A549 (cell line): Measurements from ENCODE around the gene H6PD. TPM values are rescaled to one million over a fixed set of nuclear protein-coding genes. Genes with fewer than 3 reads are reported as not detected.
A peak's percentile ranks its signal among the peaks of the same experiment; 100 is the strongest.

ENCODE experiments used
- ATAC-seq, 2 experiments: fragments of 200-7000 bp in 1 of 2; fragments of >200 bp in 1 of 2; cut with Nextera tagmentation in 1 of 2; cut with Tn5 transposase in 1 of 2; 3 replicates each; pipeline versions ENCODE4 v1.8.0 to v1.9.1; 2018 to 2020; ENCODE audit warnings: mild to moderate bottlenecking in 1 of 2, moderate library complexity in 1 of 2
- CTCF ChIA-PET: fragments of 300-600 bp; sonication (Branson Sonifier 250); formaldehyde crosslinking; extraction: SDS; loops from one replicate; lab custom pipeline; 2021; ENCODE audit warnings: antibody characterized with exemption, inconsistent platforms; lab: Yijun Ruan, JAX
- POLR2A ChIA-PET: fragments of 350-600 bp; formaldehyde crosslinking; extraction: SDS; loops from one replicate; lab custom pipeline; 2021; ENCODE audit warnings: antibody characterized with exemption, inconsistent platforms; lab: Yijun Ruan, JAX
- DNase-seq, 2 experiments: peaks; one replicate each; pipeline versions ENCODE4 v3.0.0 to v3.0.0-alpha.2; 2011 to 2016; ENCODE audit warnings: low read depth in 1 of 2, low spot score in 1 of 2
- FAIRE-seq: peaks from 2 replicates; lab custom pipeline; 2011; peaks lifted over from hg19 to GRCh38; lab: Jason Lieb, UNC
- H3K27ac ChIP-seq, 2 experiments: fragments of >200 bp; sonication (Bioruptor Twin); formaldehyde crosslinking; 3 replicates each; pipeline ENCODE4 v1.5.1; 2016 to 2017
- H3K4me1 ChIP-seq: fragments of >200 bp; sonication (Bioruptor Twin); formaldehyde crosslinking; 3 replicates; pipeline ENCODE4 v1.6.1; 2016
- H3K4me2 ChIP-seq: fragments of >200 bp; sonication (Bioruptor Twin); formaldehyde crosslinking; 3 replicates; pipeline ENCODE4 v1.6.1; 2016
- H3K4me3 ChIP-seq: fragments of >200 bp; sonication (Bioruptor Twin); formaldehyde crosslinking; 3 replicates; pipeline ENCODE4 v1.5.1; 2016
- H3K9me3 ChIP-seq: fragments of >200 bp; sonication (Bioruptor Twin); formaldehyde crosslinking; 3 replicates; pipeline ENCODE4 v1.6.1; 2016
- CBX8 ChIP-seq: fragments of 200-600 bp; sonication (generic); IDR thresholded peaks from 2 replicates; pipeline ENCODE4 v1.6.1; 2016
- EHF ChIP-seq: fragments of 250-450 bp; sonication (Bioruptor Pico); IDR thresholded peaks from 2 replicates; pipeline ENCODE4 v1.5.0; 2020; ENCODE audit warnings: mild to moderate bottlenecking
- EHMT2 ChIP-seq: fragments of 200-600 bp; sonication (generic); IDR thresholded peaks from 2 replicates; pipeline ENCODE4 v1.6.1; 2016; ENCODE audit warnings: antibody characterized with exemption, low read depth, mild to moderate bottlenecking, moderate library complexity
- EP300 ChIP-seq, 2 experiments: fragments of >200 bp; sonication (Bioruptor Twin); formaldehyde crosslinking; IDR thresholded peaks; 2 replicates in 1 of 2; 3 replicates in 1 of 2; pipeline ENCODE4 v1.6.1; 2016 to 2017
- FOSL2 ChIP-seq, 2 experiments: fragments of 450-650 bp in 1 of 2; fragments of >200 bp in 1 of 2; sonication (Bioruptor Twin) in 1 of 2; formaldehyde crosslinking; IDR thresholded peaks; 2 replicates each; pipeline versions ENCODE4 v1.5.0 to v1.6.1; 2016 to 2020; ENCODE audit warnings: mild to moderate bottlenecking in 1 of 2, moderate library complexity in 1 of 2
- FOXS1 ChIP-seq: fragments of 250-450 bp; sonication (Bioruptor Pico); IDR thresholded peaks from 2 replicates; pipeline ENCODE4 v1.5.0; 2020; ENCODE audit warnings: mild to moderate bottlenecking, moderate library complexity
- GATA3 ChIP-seq: IDR thresholded peaks from 2 replicates; pipeline ENCODE4 v1.6.1; 2012; ENCODE audit warnings: borderline replicate concordance
- HEYL ChIP-seq: fragments of 250-450 bp; sonication (Bioruptor Pico); IDR thresholded peaks from 2 replicates; pipeline ENCODE4 v1.8.0; 2021; ENCODE audit warnings: mild to moderate bottlenecking, moderate library complexity
- HOXB13 ChIP-seq: fragments of 250-450 bp; sonication (Bioruptor Pico); IDR thresholded peaks from 2 replicates; pipeline ENCODE4 v1.5.0; 2020; ENCODE audit warnings: low read depth, mild to moderate bottlenecking, moderate library complexity
- HOXB5 ChIP-seq: fragments of 250-450 bp; sonication (Bioruptor Pico); IDR thresholded peaks from 2 replicates; pipeline ENCODE4 v1.5.0; 2020; ENCODE audit warnings: mild to moderate bottlenecking, moderate library complexity
- JUN ChIP-seq, 2 experiments: fragments of >200 bp; sonication (Bioruptor Twin); formaldehyde crosslinking; IDR thresholded peaks; 2 replicates in 1 of 2; 3 replicates in 1 of 2; pipeline ENCODE4 v1.6.1; 2016 to 2017
- MAFK ChIP-seq: fragments of 450-650 bp; IDR thresholded peaks from 2 replicates; pipeline ENCODE4 v1.6.1; 2014; ENCODE audit not compliant: partially characterized antibody
- NFE2L2 ChIP-seq: fragments of 150-350 bp; conservative IDR thresholded peaks from 2 replicates; pipeline ENCODE4 v1.6.1; 2014; ENCODE audit warnings: low read length
- NPAS2 ChIP-seq: fragments of 250-450 bp; sonication (Bioruptor Pico); IDR thresholded peaks from 2 replicates; pipeline ENCODE4 v1.8.0; 2022; ENCODE audit warnings: mild to moderate bottlenecking, moderate library complexity, borderline replicate concordance
- PHF8 ChIP-seq: fragments of 200-600 bp; sonication (generic); IDR thresholded peaks from 2 replicates; pipeline ENCODE4 v1.6.1; 2016; ENCODE audit warnings: low read depth, mild to moderate bottlenecking, antibody characterized with exemption, moderate library complexity, borderline replicate concordance
- RAD21 ChIP-seq, 2 experiments: fragments of >200 bp in 1 of 2; sonication (Bioruptor Twin) in 1 of 2; formaldehyde crosslinking in 1 of 2; IDR thresholded peaks in 1 of 2; conservative IDR thresholded peaks in 1 of 2; 2 replicates in 1 of 2; 3 replicates in 1 of 2; pipeline ENCODE4 v1.6.1; 2012 to 2018; ENCODE audit warnings: inconsistent platforms in 1 of 2
- RARB ChIP-seq: fragments of 250-450 bp; sonication (Bioruptor Pico); IDR thresholded peaks from 2 replicates; pipeline ENCODE4 v1.8.0; 2021; ENCODE audit warnings: mild to moderate bottlenecking, moderate library complexity
- SMC3 ChIP-seq: fragments of >200 bp; sonication (Bioruptor Twin); formaldehyde crosslinking; IDR thresholded peaks from 3 replicates; pipeline ENCODE4 v1.6.1; 2018; ENCODE audit warnings: inconsistent platforms
- TFCP2L1 ChIP-seq: fragments of 250-450 bp; sonication (Bioruptor Pico); IDR thresholded peaks from 2 replicates; pipeline ENCODE4 v1.5.0; 2021; ENCODE audit warnings: mild to moderate bottlenecking
- WGBS: methylation state at CpG from one replicate; pipeline ENCODE4 v1.1.6; 2017; ENCODE audit errors: missing lambda C conversion rate; 5-methylcytosine and 5-hydroxymethylcytosine counted together
- polyA plus RNA-seq, 4 experiments: library from polyadenylated mRNA; depleted of rRNA in 3 of 4; stranded (reverse); fragments of >200 nt; fragmentation: RNase III in 1 of 4; extraction: RNeasy Plus Mini Kit Qiagen cat#74134 plus additional on column Dnase treatment in 1 of 4; gene quantifications; 2 replicates in 3 of 4; 3 replicates in 1 of 4; pipeline ENCODE4 v1.2.3, GENCODE V29; 2011 to 2017
- TF ChIP-seq, protein P1 (sequence below): fragments of >200 bp; sonication (Bioruptor Twin); formaldehyde crosslinking; IDR thresholded peaks from 3 replicates; pipeline ENCODE4 v1.6.1; 2016
- TF ChIP-seq, protein P2 (sequence below): fragments of >200 bp; sonication (Bioruptor Twin); formaldehyde crosslinking; IDR thresholded peaks from 2 replicates; pipeline ENCODE4 v1.6.1; 2016

H6PD gene
- polyA plus RNA-seq, 2 of the 4 experiments (the other 2 are of a cell fraction): 6.0 to 7.9 TPM

DNA sequence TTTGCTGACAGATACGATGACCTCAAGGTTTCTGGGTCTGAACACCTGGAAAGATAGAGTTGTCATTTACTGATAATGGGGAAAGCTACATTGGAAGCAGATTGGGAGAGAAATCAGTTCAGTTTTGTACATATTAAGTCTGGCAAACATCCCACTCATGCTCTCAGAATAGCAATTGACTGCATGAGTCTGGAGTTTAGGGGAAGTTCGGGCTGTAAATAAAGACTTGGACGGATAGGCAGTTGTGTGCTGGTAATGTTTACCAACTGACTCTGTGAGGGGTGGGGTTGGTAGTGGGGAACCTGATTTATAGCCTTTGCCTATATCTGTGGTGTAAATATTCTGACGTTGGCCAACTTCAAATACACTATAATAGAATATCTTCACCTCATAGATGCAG lies 4.0 kb downstream of the H6PD start:
- WGBS: 69% methylated on average over 4 of the region's 4 CpGs
- H3K4me3 ChIP-seq: no peak overlapping the region
- FAIRE-seq (no peak), DNase-seq (no peak), ATAC-seq (no peak)
- POLR2A ChIA-PET: no interaction called here
- H3K9me3 ChIP-seq: no peaks in the 10 kb centered on the region
- TF ChIP-seq HOXB5 (no peak), RAD21 (conservative IDR thresholded peaks at IDR 0.05 in 1 of 2, IDR thresholded peaks at IDR 0.05 in 1 of 2) (no peak), FOSL2 (IDR thresholded peaks at IDR 0.05) (no peak), FOSL2 (CRISPR knock-in tag; IDR thresholded peaks at IDR 0.05) (no peak), EHMT2 (no peak), RARB (CRISPR knock-in tag) (no peak), EP300 (IDR thresholded peaks at IDR 0.05) (no peak)
- TF ChIP-seq, protein P1, sequence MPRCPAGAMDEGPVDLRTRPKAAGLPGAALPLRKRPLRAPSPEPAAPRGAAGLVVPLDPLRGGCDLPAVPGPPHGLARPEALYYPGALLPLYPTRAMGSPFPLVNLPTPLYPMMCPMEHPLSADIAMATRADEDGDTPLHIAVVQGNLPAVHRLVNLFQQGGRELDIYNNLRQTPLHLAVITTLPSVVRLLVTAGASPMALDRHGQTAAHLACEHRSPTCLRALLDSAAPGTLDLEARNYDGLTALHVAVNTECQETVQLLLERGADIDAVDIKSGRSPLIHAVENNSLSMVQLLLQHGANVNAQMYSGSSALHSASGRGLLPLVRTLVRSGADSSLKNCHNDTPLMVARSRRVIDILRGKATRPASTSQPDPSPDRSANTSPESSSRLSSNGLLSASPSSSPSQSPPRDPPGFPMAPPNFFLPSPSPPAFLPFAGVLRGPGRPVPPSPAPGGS: no peak
- CTCF ChIA-PET: interaction anchor here (1.7 kb wide), 1 partner anchor 127 kb away, joined by 5 read pairs; no protein-coding TSS in a partner anchor
- H3K4me2 ChIP-seq: no peak overlapping the region
- H3K27ac ChIP-seq: no peak overlapping the region
- H3K4me1 ChIP-seq: peaks cover 23% of the 10 kb centered on the region

DNA sequence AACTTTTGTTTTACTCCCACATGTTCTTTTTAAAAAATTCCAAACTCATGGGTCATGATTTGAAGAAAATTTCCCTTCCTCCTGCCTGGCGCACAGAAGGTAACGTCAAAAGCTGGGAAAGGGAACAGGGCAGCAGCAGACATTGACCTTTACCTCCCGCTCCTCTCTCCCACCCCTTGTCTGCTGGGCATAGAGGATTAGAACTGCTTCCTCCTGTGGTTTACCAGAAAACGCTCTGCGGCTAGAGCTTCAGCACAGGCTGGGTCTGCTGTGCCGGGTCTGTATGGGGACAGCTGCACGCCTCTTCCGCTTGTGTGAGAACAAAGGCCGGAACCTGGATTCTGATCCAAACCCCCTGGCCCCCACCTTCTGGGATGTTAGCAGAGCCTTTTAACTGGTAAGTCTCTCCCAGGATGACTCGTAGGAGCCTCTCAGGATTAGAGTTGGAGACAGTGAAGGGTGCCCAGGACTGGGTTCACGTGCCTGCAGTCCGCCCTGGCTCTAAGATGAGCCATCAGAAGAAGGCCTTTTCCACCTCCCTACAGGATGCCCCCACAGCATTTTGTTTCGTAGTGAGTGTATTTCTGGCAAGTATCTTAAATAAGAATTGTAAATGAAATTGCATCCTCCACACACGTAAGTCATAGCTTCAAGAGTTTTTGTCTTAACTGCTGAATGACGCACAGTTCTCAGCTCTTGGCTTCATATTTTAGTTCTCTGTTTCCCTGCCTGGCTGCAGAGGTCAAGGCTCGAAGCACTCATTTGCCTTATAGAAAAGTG lies 5.2 kb downstream of the H6PD start:
- Histone ChIP-seq H3K9me3 (no peaks in the 10 kb centered on the region), H3K4me2 (no peak overlapping the region), H3K4me3 (no peak overlapping the region), H3K4me1 (peaks cover 16% of the 10 kb centered on the region), H3K27ac (0 out of 6 replicates have a peak overlapping the region, but pooled peaks of 1 of the 2 experiments have one; percentile 2)
- no peak for ATAC-seq
- POLR2A ChIA-PET: no interaction called here
- DNase-seq: no peak
- no peak for FAIRE-seq
- CTCF ChIA-PET: interaction anchor here (2.4 kb wide), 1 partner anchor 10 kb away, joined by 7 read pairs; no protein-coding TSS in a partner anchor
- no peak for TF ChIP-seq NFE2L2
- 87% methylated on average over 16 of the region's 16 CpGs for WGBS

DNA sequence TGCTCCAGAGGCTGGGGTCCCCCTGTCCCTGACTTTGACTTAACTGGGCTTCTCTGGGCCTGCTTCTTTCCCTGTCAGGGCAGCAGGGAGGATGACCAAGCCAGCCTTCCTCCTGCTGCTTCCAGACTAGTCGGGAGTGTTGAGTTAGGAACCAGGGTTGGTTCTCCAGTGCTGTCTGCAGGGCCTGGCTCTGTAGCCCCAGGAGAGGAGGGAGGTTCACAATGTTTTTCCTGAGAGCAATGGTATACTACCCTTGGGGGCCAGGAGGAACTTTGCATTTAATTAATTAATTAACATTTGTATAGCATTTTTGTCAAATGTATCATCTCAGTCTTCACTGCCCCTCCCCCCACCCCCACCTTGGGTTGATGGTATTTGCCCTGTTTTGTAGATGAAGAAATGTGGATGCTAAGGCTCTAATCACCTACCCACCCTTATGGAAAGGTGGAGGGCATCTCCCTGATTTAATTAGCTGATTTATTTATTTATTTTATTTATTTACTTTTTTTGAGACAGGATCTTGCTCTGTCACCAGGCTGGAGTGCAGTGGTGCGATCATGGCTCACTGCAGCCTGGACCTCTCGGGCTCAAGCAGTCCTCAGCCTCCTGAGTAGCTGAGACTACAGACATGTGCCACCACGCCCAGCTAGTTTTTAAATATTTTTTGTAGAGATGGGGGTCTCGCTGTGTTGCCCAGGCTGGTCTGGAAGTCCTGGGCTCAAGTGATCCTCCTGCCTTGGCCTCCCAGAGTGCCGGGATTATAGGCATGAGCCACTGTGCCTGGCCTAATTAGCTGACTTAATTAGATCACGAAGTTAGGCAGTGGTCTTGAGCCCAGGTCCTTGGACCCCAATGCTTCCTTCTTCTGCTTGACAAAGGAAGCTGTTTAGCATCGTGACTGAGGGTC lies 6.6 kb downstream of the H6PD start:
- Histone ChIP-seq H3K4me2 (no peak overlapping the region), H3K9me3 (no peaks in the 10 kb centered on the region), H3K4me3 (no peak overlapping the region), H3K4me1 (peaks cover 9% of the 10 kb centered on the region; the same call in 2 of the 3 replicates), H3K27ac (no peak overlapping the region)
- WGBS: 89% methylated on average over 8 of the region's 8 CpGs
- CTCF ChIA-PET: interaction anchor here (0.7 to 2.4 kb wide), 3 partner anchors 9 to 116 kb away, joined by 3 to 7 read pairs (median 3); no protein-coding TSS in a partner anchor
- POLR2A ChIA-PET: interaction anchor here (0.6 kb wide), 1 partner anchor 331 kb away, joined by 3 read pairs; no protein-coding TSS in a partner anchor
- TF ChIP-seq GATA3: no peak
- TF ChIP-seq TFCP2L1 (CRISPR knock-in tag): no peak
- TF ChIP-seq EHF (CRISPR knock-in tag): no peak
- TF ChIP-seq, protein P1: no peak
- TF ChIP-seq MAFK: no peak
- no peak for TF ChIP-seq SMC3
- no peak for TF ChIP-seq EHMT2
- TF ChIP-seq NPAS2 (CRISPR knock-in tag): no peak
- TF ChIP-seq, protein P2, sequence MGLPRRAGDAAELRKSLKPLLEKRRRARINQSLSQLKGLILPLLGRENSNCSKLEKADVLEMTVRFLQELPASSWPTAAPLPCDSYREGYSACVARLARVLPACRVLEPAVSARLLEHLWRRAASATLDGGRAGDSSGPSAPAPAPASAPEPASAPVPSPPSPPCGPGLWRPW: no peak
- TF ChIP-seq HEYL (CRISPR knock-in tag): no peak
- TF ChIP-seq HOXB13: no peak
- TF ChIP-seq JUN (IDR thresholded peaks at IDR 0.05): no peak
- no peak for TF ChIP-seq EP300 (IDR thresholded peaks at IDR 0.05)
- no peak for TF ChIP-seq FOXS1 (CRISPR knock-in tag)
- no peak for TF ChIP-seq PHF8
- no peak for TF ChIP-seq FOSL2 (IDR thresholded peaks at IDR 0.05)
- TF ChIP-seq FOSL2 (CRISPR knock-in tag; IDR thresholded peaks at IDR 0.05): no peak
- TF ChIP-seq CBX8: no peak
- DNase-seq (no peak), FAIRE-seq (no peak), ATAC-seq (no peak)
